ENCODE measurements around the gene CAMLG. TPM values are rescaled to one million over a fixed set of nuclear protein-coding genes. Genes with fewer than 3 reads are reported as not detected.

Gene CAMLG
- total RNA-seq, 1 donor = 47.8 TPM

DNA sequence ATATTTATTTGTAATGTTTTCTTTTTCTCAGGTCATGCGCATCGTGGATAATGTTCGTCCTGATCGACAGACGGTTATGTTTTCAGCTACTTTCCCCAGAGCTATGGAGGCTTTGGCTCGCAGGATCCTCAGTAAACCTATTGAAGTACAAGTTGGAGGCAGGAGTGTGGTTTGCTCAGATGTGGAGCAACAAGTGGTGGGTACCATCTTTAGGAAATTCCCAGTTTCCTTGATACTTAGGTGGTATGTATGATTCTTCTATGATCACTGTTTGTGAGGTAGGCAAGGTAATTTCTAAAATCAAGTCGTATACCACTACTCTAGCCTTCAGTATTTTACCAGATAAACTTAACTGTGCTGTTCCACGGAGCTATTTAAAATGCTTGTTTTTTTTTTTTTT lies 56.5 kb downstream of the CAMLG start:
- no peak overlapping the region for H3K4me2 ChIP-seq (ENCODE audit: insufficient read depth, low read length)
- no peaks in the 10 kb centered on the region for H3K79me2 ChIP-seq (ENCODE audit: insufficient read depth, low read length)
- no peaks in the 10 kb centered on the region for H3K9me3 ChIP-seq (ENCODE audit: low read depth, low read length)
- H3K4me1 ChIP-seq (ENCODE audit: insufficient read depth, low read length) = no peaks in the 10 kb centered on the region
- H3K36me3 ChIP-seq (ENCODE audit: insufficient read depth, low read length) = peaks cover 64% of the 10 kb centered on the region
- no peak overlapping the region for H3K27ac ChIP-seq (ENCODE audit: low read depth, low read length)
- TF ChIP-seq, protein P1, sequence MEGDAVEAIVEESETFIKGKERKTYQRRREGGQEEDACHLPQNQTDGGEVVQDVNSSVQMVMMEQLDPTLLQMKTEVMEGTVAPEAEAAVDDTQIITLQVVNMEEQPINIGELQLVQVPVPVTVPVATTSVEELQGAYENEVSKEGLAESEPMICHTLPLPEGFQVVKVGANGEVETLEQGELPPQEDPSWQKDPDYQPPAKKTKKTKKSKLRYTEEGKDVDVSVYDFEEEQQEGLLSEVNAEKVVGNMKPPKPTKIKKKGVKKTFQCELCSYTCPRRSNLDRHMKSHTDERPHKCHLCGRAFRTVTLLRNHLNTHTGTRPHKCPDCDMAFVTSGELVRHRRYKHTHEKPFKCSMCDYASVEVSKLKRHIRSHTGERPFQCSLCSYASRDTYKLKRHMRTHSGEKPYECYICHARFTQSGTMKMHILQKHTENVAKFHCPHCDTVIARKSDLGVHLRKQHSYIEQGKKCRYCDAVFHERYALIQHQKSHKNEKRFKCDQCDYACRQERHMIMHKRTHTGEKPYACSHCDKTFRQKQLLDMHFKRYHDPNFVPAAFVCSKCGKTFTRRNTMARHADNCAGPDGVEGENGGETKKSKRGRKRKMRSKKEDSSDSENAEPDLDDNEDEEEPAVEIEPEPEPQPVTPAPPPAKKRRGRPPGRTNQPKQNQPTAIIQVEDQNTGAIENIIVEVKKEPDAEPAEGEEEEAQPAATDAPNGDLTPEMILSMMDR (IDR thresholded peaks at IDR 0.05; ENCODE audit: extremely low read depth, low read depth, low read length) = no peak
- no peaks in the 10 kb centered on the region for H3K27me3 ChIP-seq (ENCODE audit: insufficient read depth, low read length)
- H2AFZ ChIP-seq (ENCODE audit: low read length) = no peak overlapping the region
- H4K20me1 ChIP-seq (ENCODE audit: insufficient read depth, low read length) = no peaks in the 10 kb centered on the region
- no peak for DNase-seq (ENCODE audit: insufficient read length, low spot score, missing footprints)
- no peak overlapping the region for H3K4me3 ChIP-seq (ENCODE audit: insufficient read depth, low read length)

DNA sequence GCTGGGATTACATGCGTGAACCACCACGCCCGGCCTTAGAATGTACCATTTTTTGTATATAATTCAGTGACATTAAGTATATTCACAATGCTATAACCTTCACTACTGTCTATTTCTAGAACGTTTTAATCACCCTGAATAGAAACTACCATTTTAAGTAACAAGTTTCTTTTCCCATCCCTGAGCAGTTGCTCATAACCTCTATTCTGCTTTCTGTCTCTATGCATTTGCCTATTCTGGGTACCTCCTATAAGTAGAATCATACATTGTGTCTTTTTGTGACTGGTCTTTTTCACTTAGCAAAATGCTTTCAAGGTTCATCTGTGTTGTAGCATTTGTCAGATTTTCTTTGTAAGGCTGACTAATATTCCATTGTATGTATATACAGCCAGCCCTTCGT lies 60.1 kb downstream of the CAMLG start:
- Histone ChIP-seq H3K79me2 (ENCODE audit: insufficient read depth, low read length) (peaks cover 3% of the 10 kb centered on the region), H3K27me3 (ENCODE audit: insufficient read depth, low read length) (no peaks in the 10 kb centered on the region), H2AFZ (ENCODE audit: low read length) (no peak overlapping the region), H3K4me2 (ENCODE audit: insufficient read depth, low read length) (no peak overlapping the region), H4K20me1 (ENCODE audit: insufficient read depth, low read length) (no peaks in the 10 kb centered on the region), H3K9me3 (ENCODE audit: low read depth, low read length) (no peaks in the 10 kb centered on the region), H3K4me1 (ENCODE audit: insufficient read depth, low read length) (no peaks in the 10 kb centered on the region), H3K36me3 (ENCODE audit: insufficient read depth, low read length) (peaks cover 43% of the 10 kb centered on the region), H3K4me3 (ENCODE audit: insufficient read depth, low read length) (no peak overlapping the region), H3K27ac (ENCODE audit: low read depth, low read length) (no peak overlapping the region)
- DNase-seq (ENCODE audit: insufficient read length, low spot score, missing footprints) = no peak
- TF ChIP-seq, protein P1 (IDR thresholded peaks at IDR 0.05; ENCODE audit: extremely low read depth, low read depth, low read length) = no peak

Small RNAs within 50 kb of the gene (small RNA-seq; reads per million reads assigned to genes)
- gene RNU6-1164P = not detected
- not detected for gene RNU6-757P

Other genes starting within 250 kb of the CAMLG start
- gene JADE2, start 212.9 kb upstream of the CAMLG start, total RNA-seq = 22.7 and 26.8 TPM in 2 replicates
- 46.0 and 46.3 TPM in 2 replicates for gene SAR1B, start 105.7 kb upstream of the CAMLG start, total RNA-seq
- 30.0 and 30.6 TPM in 2 replicates for gene SEC24A, start 89.8 kb upstream of the CAMLG start, total RNA-seq
- 20.6 and 26.8 TPM in 2 replicates for gene DDX46, start 20.2 kb downstream of the CAMLG start, total RNA-seq
- gene C5orf24, start 107.4 kb downstream of the CAMLG start, total RNA-seq = 46.3 and 48.3 TPM in 2 replicates
- gene TXNDC15, start 135.8 kb downstream of the CAMLG start, total RNA-seq = 87.2 and 91.1 TPM in 2 replicates
- 4.7 and 6.5 TPM in 2 replicates for gene PCBD2, start 166.6 kb downstream of the CAMLG start, total RNA-seq
- gene CATSPER3, start 229.4 kb downstream of the CAMLG start, total RNA-seq = 0.29 and 0.36 TPM in 2 replicates

Measured in osteoblast (primary cell).